H1 (cell line): ENCODE results near the gene ADGRG7. TPM values are rescaled to one million over a fixed set of nuclear protein-coding genes. Genes with fewer than 3 reads are reported as not detected.

Source experiments
- CTCF ChIA-PET: fragments of 300-600 bp; sonication (Branson Sonifier 250); formaldehyde crosslinking; loops from one replicate; lab custom pipeline; 2021; ENCODE audit not compliant: partially characterized antibody; lab: Charles Lee
- POLR2A ChIA-PET: fragments of 300-600 bp; sonication (Branson Sonifier 250); formaldehyde crosslinking; loops from one replicate; lab custom pipeline; 2021; ENCODE audit warnings: inconsistent platforms; ENCODE audit not compliant: partially characterized antibody; lab: Charles Lee
- DNase-seq, 2 experiments: peaks; one replicate each; pipeline versions ENCODE4 v3.0.0 to v3.0.0-alpha.2; 2010 to 2022; ENCODE audit warnings: low spot score in 2 of 2, low read depth in 1 of 2, mixed read lengths in 1 of 2
- FAIRE-seq: peaks from 2 replicates; lab custom pipeline; 2011; peaks lifted over from hg19 to GRCh38; lab: Jason Lieb, UNC
- H2AFZ ChIP-seq: 2 replicates; pipeline ENCODE4 v1.8.1; 2012; ENCODE audit warnings: low read length, inconsistent platforms
- H2AK5ac ChIP-seq: 2 replicates; pipeline ENCODE4 v1.6.1; 2013; ENCODE audit warnings: low read depth, low read length
- H2BK120ac ChIP-seq: replicated peaks from 2 replicates; pipeline ENCODE3; 2013; ENCODE audit warnings: low read depth, low read length, inconsistent platforms
- H2BK12ac ChIP-seq: 2 replicates; pipeline ENCODE4 v1.6.1; 2013; ENCODE audit warnings: low read depth, low read length
- H2BK15ac ChIP-seq: 2 replicates; pipeline ENCODE4 v1.6.1; 2013; ENCODE audit warnings: low read length
- H2BK20ac ChIP-seq: 2 replicates; pipeline ENCODE4 v1.6.1; 2013; ENCODE audit warnings: low read length
- H2BK5ac ChIP-seq: 2 replicates; pipeline ENCODE4 v1.6.1; 2013; ENCODE audit warnings: low read depth, low read length
- H3K14ac ChIP-seq: 2 replicates; pipeline ENCODE4 v1.6.1; 2013; ENCODE audit warnings: inconsistent platforms; ENCODE audit not compliant: insufficient read length
- H3K18ac ChIP-seq: 2 replicates; pipeline ENCODE4 v1.6.1; 2013; ENCODE audit warnings: low read length; ENCODE audit errors: extremely low read depth
- H3K23ac ChIP-seq: 2 replicates; pipeline ENCODE4 v1.6.1; 2013; ENCODE audit warnings: inconsistent platforms; ENCODE audit not compliant: insufficient read length
- H3K23me2 ChIP-seq: 2 replicates; pipeline ENCODE4 v1.6.1; 2013; ENCODE audit warnings: low read depth, low read length
- H3K27ac ChIP-seq: 2 replicates; pipeline ENCODE4 v1.6.1; 2011; ENCODE audit warnings: low read depth, low read length, inconsistent platforms
- H3K27me3 ChIP-seq, 4 experiments: replicated peaks in 1 of 4; 1 replicate in 1 of 4; 2 replicates in 3 of 4; pipeline versions ENCODE4 v1.6.1 to v1.8.1; 2011 to 2013; ENCODE audit warnings: low read length in 3 of 4, mild to moderate bottlenecking in 3 of 4, inconsistent platforms in 2 of 4, mixed read lengths in 2 of 4, moderate library complexity in 1 of 4; ENCODE audit not compliant: control insufficient read depth in 3 of 4, insufficient read depth in 3 of 4; ENCODE audit errors: extremely low read depth in 1 of 4
- H3K36me3 ChIP-seq, 4 experiments: 2 replicates each; pipeline versions ENCODE4 v1.6.1 to v1.8.1; 2011 to 2013; ENCODE audit warnings: mild to moderate bottlenecking in 4 of 4, low read length in 3 of 4, moderate library complexity in 2 of 4, control low read depth in 1 of 4, inconsistent platforms in 1 of 4; ENCODE audit not compliant: insufficient read depth in 4 of 4, control insufficient read depth in 2 of 4
- H3K4ac ChIP-seq: replicated peaks from 2 replicates; pipeline ENCODE3; 2013; ENCODE audit warnings: low read length, low read depth, mixed read lengths, inconsistent platforms; ENCODE audit not compliant: insufficient read length
- H3K4me1 ChIP-seq, 4 experiments: replicated peaks in 1 of 4; 1 replicate in 1 of 4; 2 replicates in 3 of 4; pipeline versions ENCODE4 v1.6.1 to v1.8.1; 2011 to 2013; ENCODE audit warnings: low read length in 3 of 4, inconsistent platforms in 2 of 4, mixed read lengths in 1 of 4; ENCODE audit not compliant: insufficient read depth in 4 of 4, control insufficient read depth in 3 of 4
- H3K4me2 ChIP-seq, 2 experiments: 2 replicates each; pipeline versions ENCODE4 v1.6.1 to v1.8.1; 2011 to 2013; ENCODE audit warnings: low read depth in 2 of 2, low read length in 2 of 2, control low read depth in 1 of 2, inconsistent platforms in 1 of 2, mild to moderate bottlenecking in 1 of 2; ENCODE audit not compliant: insufficient read depth in 1 of 2
- H3K4me3 ChIP-seq, 4 experiments: fragments of 200-600, 300-600 bp in 1 of 4; sonication (generic), shearing (Covaris generic), sonication (Bioruptor Twin) in 1 of 4; 2 replicates each; pipeline versions ENCODE4 v1.5.1 to v1.8.1; 2011 to 2016; ENCODE audit warnings: low read length in 4 of 4, low read depth in 3 of 4, control low read depth in 2 of 4, inconsistent platforms in 2 of 4, mild to moderate bottlenecking in 2 of 4, mixed read lengths in 1 of 4, moderate library complexity in 1 of 4; ENCODE audit not compliant: insufficient read depth in 2 of 4; ENCODE audit errors: extremely low read depth in 1 of 4
- H3K56ac ChIP-seq: replicated peaks from 2 replicates; pipeline ENCODE3; 2013; ENCODE audit warnings: low read depth, mild to moderate bottlenecking, mixed read lengths, low read length, inconsistent platforms; ENCODE audit not compliant: insufficient read length
- H3K79me1 ChIP-seq: 2 replicates; pipeline ENCODE4 v1.6.1; 2013; ENCODE audit warnings: low read depth, low read length, control low read depth
- H3K79me2 ChIP-seq, 2 experiments: 2 replicates each; pipeline versions ENCODE4 v1.6.1 to v1.8.1; 2012 to 2013; ENCODE audit warnings: low read length in 2 of 2, mild to moderate bottlenecking in 2 of 2, inconsistent platforms in 1 of 2; ENCODE audit not compliant: insufficient read depth in 2 of 2, control insufficient read depth in 1 of 2
- H3K9ac ChIP-seq, 4 experiments: replicated peaks in 1 of 4; 1 replicate in 1 of 4; 2 replicates in 3 of 4; pipeline versions ENCODE4 v1.6.1 to v1.8.1; 2011 to 2013; ENCODE audit warnings: low read depth in 3 of 4, low read length in 3 of 4, control low read depth in 2 of 4, mild to moderate bottlenecking in 2 of 4, moderate library complexity in 2 of 4, inconsistent platforms in 1 of 4; ENCODE audit errors: extremely low read depth in 1 of 4
- H3K9me3 ChIP-seq, 2 experiments: 2 replicates each; pipeline versions ENCODE4 v1.6.1 to v1.8.1; 2012 to 2013; ENCODE audit warnings: mild to moderate bottlenecking in 2 of 2, moderate library complexity in 2 of 2, control low read depth in 1 of 2, inconsistent platforms in 1 of 2, low read depth in 1 of 2, low read length in 1 of 2, mixed read lengths in 1 of 2; ENCODE audit not compliant: insufficient read depth in 2 of 2
- H4K20me1 ChIP-seq, 2 experiments: replicated peaks in 1 of 2; 2 replicates each; pipeline versions ENCODE3 to v1.8.1; 2011 to 2013; ENCODE audit warnings: inconsistent platforms in 2 of 2, low read length in 2 of 2, mild to moderate bottlenecking in 1 of 2; ENCODE audit not compliant: insufficient read depth in 2 of 2, control insufficient read depth in 1 of 2
- H4K5ac ChIP-seq: 2 replicates; pipeline ENCODE4 v1.6.1; 2013; ENCODE audit warnings: low read length, low read depth, mixed read lengths, inconsistent platforms; ENCODE audit not compliant: insufficient read length
- H4K8ac ChIP-seq: 2 replicates; pipeline ENCODE4 v1.8.0; 2013; ENCODE audit warnings: mild to moderate bottlenecking, moderate library complexity, low read length, inconsistent platforms; ENCODE audit not compliant: insufficient read depth; ENCODE audit errors: extremely low read depth
- H4K91ac ChIP-seq: replicated peaks from 2 replicates; pipeline ENCODE3; 2013; ENCODE audit warnings: low read length, mixed read lengths, inconsistent platforms; ENCODE audit not compliant: insufficient read length
- BCL11A ChIP-seq, 2 experiments: IDR thresholded peaks; one replicate each; pipeline ENCODE4 v1.6.1; 2011; ENCODE audit warnings: low read depth in 2 of 2, low read length in 2 of 2, mild to moderate bottlenecking in 2 of 2
- CEBPB ChIP-seq: IDR thresholded peaks from 2 replicates; pipeline ENCODE4 v1.6.1; 2012; ENCODE audit warnings: low read depth, low read length
- CTBP2 ChIP-seq: IDR thresholded peaks from 2 replicates; pipeline ENCODE4 v1.7.0; 2011; ENCODE audit warnings: borderline replicate concordance, mild to moderate bottlenecking, moderate library complexity, mixed read lengths, low read length; ENCODE audit not compliant: insufficient read depth, insufficient read length
- E2F6 ChIP-seq: IDR thresholded peaks from 2 replicates; pipeline ENCODE4 v1.6.1; 2012; ENCODE audit warnings: inconsistent platforms
- EGR1 ChIP-seq: IDR thresholded peaks from 2 replicates; pipeline ENCODE4 v1.6.1; 2011; ENCODE audit warnings: low read depth, low read length, borderline replicate concordance
- KDM5A ChIP-seq: fragments of 200-600 bp; IDR thresholded peaks from 2 replicates; pipeline ENCODE4 v1.7.1; 2012; ENCODE audit warnings: mild to moderate bottlenecking, low read length, inconsistent platforms, mixed read lengths
- MAX ChIP-seq: IDR thresholded peaks from 2 replicates; pipeline ENCODE4 v1.6.1; 2012; ENCODE audit warnings: inconsistent platforms
- NRF1 ChIP-seq: IDR thresholded peaks from 2 replicates; pipeline ENCODE4 v1.6.1; 2011; ENCODE audit warnings: mild to moderate bottlenecking, low read depth, low read length, improper control_type of control experiment
- RNF2 ChIP-seq: fragments of 200-900, 300-1000 bp; sonication (generic); IDR thresholded peaks from 2 replicates; pipeline ENCODE4 v1.7.1; 2016; ENCODE audit warnings: borderline replicate concordance, low read depth, mild to moderate bottlenecking, antibody characterized with exemption, low read length; ENCODE audit not compliant: poor library complexity, severe bottlenecking; ENCODE audit errors: missing control alignments
- SIRT6 ChIP-seq: IDR thresholded peaks from one replicate; pipeline ENCODE4 v1.7.1; 2012; ENCODE audit warnings: low read length, inconsistent platforms
- SIX5 ChIP-seq: IDR thresholded peaks from 2 replicates; pipeline ENCODE4 v1.6.1; 2011; ENCODE audit warnings: mild to moderate bottlenecking, low read depth, low read length
- SP2 ChIP-seq: IDR thresholded peaks from 2 replicates; pipeline ENCODE4 v1.6.1; 2012; ENCODE audit warnings: mild to moderate bottlenecking, low read length, inconsistent platforms
- SUZ12 ChIP-seq: fragments of 200-600 bp; sonication (generic); IDR thresholded peaks from 2 replicates; pipeline ENCODE4 v1.6.1; 2012; ENCODE audit warnings: mild to moderate bottlenecking, inconsistent platforms, low read length, moderate library complexity, mixed read lengths
- YY1 ChIP-seq: IDR thresholded peaks from 2 replicates; pipeline ENCODE4 v1.6.1; 2011; ENCODE audit warnings: low read depth, mild to moderate bottlenecking, low read length
- WGBS, 2 experiments: shearing (Covaris generic) in 1 of 2; methylation state at CpG; one replicate each; pipeline versions ENCODE4 v1.1.6 to v1.1.7; 2013 to 2015; ENCODE audit warnings: low lambda C conversion rate in 2 of 2, mixed read lengths in 2 of 2, inconsistent platforms in 1 of 2, low coverage in 1 of 2, missing lambda C conversion rate in 1 of 2; ENCODE audit not compliant: insufficient replicate concordance in 2 of 2, insufficient coverage in 1 of 2, insufficient read length in 1 of 2; ENCODE audit errors: extremely low coverage in 1 of 2, missing lambda C conversion rate in 1 of 2; 5-methylcytosine and 5-hydroxymethylcytosine counted together
- polyA plus RNA-seq, 7 experiments: library from polyadenylated mRNA; depleted of rRNA in 3 of 7; stranded (reverse) in 5 of 7; unstranded in 2 of 7; fragments of >200 nt in 5 of 7; fragments of 200-250 nt in 2 of 7; gene quantifications; 1 replicate in 5 of 7; 2 replicates in 1 of 7; 4 replicates in 1 of 7; pipeline versions ENCODE4 v1.2.1 to v1.2.3, GENCODE V29; 2011 to 2013; ENCODE audit warnings: missing spikeins in 2 of 7, mixed read lengths in 2 of 7
- total RNA-seq: library from RNA; stranded (reverse); fragmentation: NEBNext Ultra II Directional; extraction: Animal tissue kit (Norgen Biotek cat#: 25700); gene quantifications from 2 replicates; pipeline ENCODE4 v1.2.1, GENCODE V29; 2021

The ADGRG7 gene
- total and polyA plus RNA-seq, 2 of the 8 experiments (the other 6 are each of a cell fraction or from before 2014, with no cell fraction given) = not detected

DNA sequence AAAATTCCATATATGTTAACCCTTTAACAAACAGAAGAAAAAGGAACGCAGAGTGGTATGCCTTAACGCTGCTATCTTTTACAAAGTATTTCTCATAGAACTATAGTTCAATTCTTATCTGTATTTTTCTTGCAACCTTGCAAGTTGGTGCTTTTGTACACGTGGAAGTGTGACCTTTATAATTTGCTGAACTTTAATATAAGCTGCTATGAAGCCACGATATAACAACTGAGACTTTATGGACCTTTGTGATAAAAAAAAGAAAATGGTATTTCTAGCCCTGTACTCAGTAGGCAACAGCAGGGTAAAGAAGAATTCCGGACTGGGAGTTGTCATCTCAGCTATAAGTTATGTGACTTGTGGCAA lies 93.6 kb downstream of the ADGRG7 start:
- H3K4me2 ChIP-seq = no peak overlapping the region
- no peak overlapping the region for H2BK12ac ChIP-seq
- FAIRE-seq = no peak
- no peaks in the 10 kb centered on the region for H3K9me3 ChIP-seq
- H2BK15ac ChIP-seq = no peak overlapping the region
- H2AK5ac ChIP-seq = no peak overlapping the region
- ChIA-PET POLR2A (interaction anchor here (0.6 kb wide), 1 partner anchor 187 kb away, joined by 3 read pairs; no protein-coding TSS in a partner anchor), CTCF (interaction anchor here (0.8 kb wide), 1 partner anchor 241 kb away, joined by 3 read pairs; no protein-coding TSS in a partner anchor)
- H3K36me3 ChIP-seq = no peaks in the 10 kb centered on the region
- no peak overlapping the region for H3K9ac ChIP-seq
- no peak overlapping the region for H2BK20ac ChIP-seq
- H3K23me2 ChIP-seq = no peaks in the 10 kb centered on the region
- no peak overlapping the region for H2BK120ac ChIP-seq
- H3K4ac ChIP-seq = no peak overlapping the region
- no peak overlapping the region for H4K91ac ChIP-seq
- no peak for DNase-seq
- 87% methylated on average over 5 of the region's 5 CpGs; no CpG with 5 or more reads in 1 of the 2 experiments for WGBS, 2 experiments
- H3K56ac ChIP-seq = no peak overlapping the region
- no peak overlapping the region for H3K18ac ChIP-seq
- H3K27ac ChIP-seq = no peak overlapping the region
- H3K79me1 ChIP-seq = no peaks in the 10 kb centered on the region
- H3K4me1 ChIP-seq = no peaks in the 10 kb centered on the region
- no peak overlapping the region for H4K5ac ChIP-seq
- H4K8ac ChIP-seq = no peak overlapping the region
- no peaks in the 10 kb centered on the region for H4K20me1 ChIP-seq
- no peak overlapping the region for H3K4me3 ChIP-seq
- no peak overlapping the region for H2BK5ac ChIP-seq
- no peak overlapping the region for H3K23ac ChIP-seq
- H3K14ac ChIP-seq = no peak overlapping the region
- H2AFZ ChIP-seq = no peak overlapping the region
- no peaks in the 10 kb centered on the region for H3K79me2 ChIP-seq
- peaks cover 1 to 22% (median 9%) of the 10 kb centered on the region in 4 experiments; a peak in 6 of 7 replicates for H3K27me3 ChIP-seq
- no peak for TF ChIP-seq CTBP2
- no peak for TF ChIP-seq KDM5A
- TF ChIP-seq E2F6 = no peak
- no peak for TF ChIP-seq BCL11A (IDR thresholded peaks at IDR 0.05; ENCODE audit: low read depth in 2 of 2, low read length in 2 of 2)
- no peak for TF ChIP-seq SP2
- TF ChIP-seq RNF2 = no peak
- TF ChIP-seq EGR1 = no peak
- TF ChIP-seq MAX = no peak
- TF ChIP-seq SUZ12 = no peak
- no peak for TF ChIP-seq SIX5
- TF ChIP-seq NRF1 = no peak
- TF ChIP-seq SIRT6 = no peak
- TF ChIP-seq CEBPB = no peak
- TF ChIP-seq YY1 = no peak
